Measurements from ENCODE around the gene FABP3.

DNA sequence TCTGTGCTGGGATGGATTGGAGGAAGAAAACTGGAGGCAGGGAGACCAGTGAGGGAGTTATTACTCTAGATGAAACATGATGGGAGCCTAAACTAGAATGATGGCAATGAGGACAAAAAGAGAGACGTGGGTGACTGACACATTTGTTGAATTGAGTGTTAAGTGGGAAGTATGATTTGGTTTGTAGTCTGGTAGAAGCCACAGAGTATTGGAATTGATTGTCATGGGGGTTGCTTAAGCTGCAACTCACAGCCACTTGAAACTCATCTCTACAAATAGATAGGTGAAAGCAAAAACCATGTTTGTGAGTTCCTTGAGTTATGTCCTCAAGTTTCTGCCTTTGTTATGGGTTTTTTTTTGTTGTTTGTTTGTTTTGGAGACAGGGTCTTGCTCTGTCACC lies 28.4 kb downstream of the FABP3 start:
- no peak for TF ChIP-seq POLR2A (IDR thresholded peaks at IDR 0.05)
- TF ChIP-seq, protein P1, sequence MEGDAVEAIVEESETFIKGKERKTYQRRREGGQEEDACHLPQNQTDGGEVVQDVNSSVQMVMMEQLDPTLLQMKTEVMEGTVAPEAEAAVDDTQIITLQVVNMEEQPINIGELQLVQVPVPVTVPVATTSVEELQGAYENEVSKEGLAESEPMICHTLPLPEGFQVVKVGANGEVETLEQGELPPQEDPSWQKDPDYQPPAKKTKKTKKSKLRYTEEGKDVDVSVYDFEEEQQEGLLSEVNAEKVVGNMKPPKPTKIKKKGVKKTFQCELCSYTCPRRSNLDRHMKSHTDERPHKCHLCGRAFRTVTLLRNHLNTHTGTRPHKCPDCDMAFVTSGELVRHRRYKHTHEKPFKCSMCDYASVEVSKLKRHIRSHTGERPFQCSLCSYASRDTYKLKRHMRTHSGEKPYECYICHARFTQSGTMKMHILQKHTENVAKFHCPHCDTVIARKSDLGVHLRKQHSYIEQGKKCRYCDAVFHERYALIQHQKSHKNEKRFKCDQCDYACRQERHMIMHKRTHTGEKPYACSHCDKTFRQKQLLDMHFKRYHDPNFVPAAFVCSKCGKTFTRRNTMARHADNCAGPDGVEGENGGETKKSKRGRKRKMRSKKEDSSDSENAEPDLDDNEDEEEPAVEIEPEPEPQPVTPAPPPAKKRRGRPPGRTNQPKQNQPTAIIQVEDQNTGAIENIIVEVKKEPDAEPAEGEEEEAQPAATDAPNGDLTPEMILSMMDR (IDR thresholded peaks at IDR 0.05): no peak

All from lower leg skin (tissue), 3 donors.